GM12865 (cell line): ENCODE data around the gene PCDHGB2.

ENCODE experiments used
- DNase-seq: peaks from one replicate; pipeline ENCODE4 v3.0.0; 2010; ENCODE audit warnings: low read depth
- H3K4me3 ChIP-seq: 2 replicates; pipeline ENCODE4 v1.5.1; 2011; ENCODE audit warnings: mild to moderate bottlenecking, low read depth, low read length, control low read depth
- TF ChIP-seq, protein P1 (sequence below): IDR thresholded peaks from 2 replicates; pipeline ENCODE4 v1.5.1; 2011; ENCODE audit warnings: low read length, control low read depth, low read depth, inconsistent platforms; ENCODE audit not compliant: insufficient read depth; ENCODE audit errors: missing control alignments

PCDHGB2 gene

GRCh38 chr5:141355641-141356040, 4.2 kb upstream of the PCDHGB2 start:
- TF ChIP-seq, protein P1, sequence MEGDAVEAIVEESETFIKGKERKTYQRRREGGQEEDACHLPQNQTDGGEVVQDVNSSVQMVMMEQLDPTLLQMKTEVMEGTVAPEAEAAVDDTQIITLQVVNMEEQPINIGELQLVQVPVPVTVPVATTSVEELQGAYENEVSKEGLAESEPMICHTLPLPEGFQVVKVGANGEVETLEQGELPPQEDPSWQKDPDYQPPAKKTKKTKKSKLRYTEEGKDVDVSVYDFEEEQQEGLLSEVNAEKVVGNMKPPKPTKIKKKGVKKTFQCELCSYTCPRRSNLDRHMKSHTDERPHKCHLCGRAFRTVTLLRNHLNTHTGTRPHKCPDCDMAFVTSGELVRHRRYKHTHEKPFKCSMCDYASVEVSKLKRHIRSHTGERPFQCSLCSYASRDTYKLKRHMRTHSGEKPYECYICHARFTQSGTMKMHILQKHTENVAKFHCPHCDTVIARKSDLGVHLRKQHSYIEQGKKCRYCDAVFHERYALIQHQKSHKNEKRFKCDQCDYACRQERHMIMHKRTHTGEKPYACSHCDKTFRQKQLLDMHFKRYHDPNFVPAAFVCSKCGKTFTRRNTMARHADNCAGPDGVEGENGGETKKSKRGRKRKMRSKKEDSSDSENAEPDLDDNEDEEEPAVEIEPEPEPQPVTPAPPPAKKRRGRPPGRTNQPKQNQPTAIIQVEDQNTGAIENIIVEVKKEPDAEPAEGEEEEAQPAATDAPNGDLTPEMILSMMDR = no peak
- DNase-seq = no peak
- H3K4me3 ChIP-seq = no peak overlapping the region

GRCh38 chr5:141356133-141356532, 3.7 kb upstream of the PCDHGB2 start:
- TF ChIP-seq, protein P1 = no peak
- no peak for DNase-seq
- H3K4me3 ChIP-seq = no peak overlapping the region

- H3K4me3 ChIP-seq = no peak overlapping the region
- TF ChIP-seq, protein P1 = no peak
- DNase-seq = no peak
Measured at GRCh38 chr5:141356950-141357349, 2.8 kb upstream of the PCDHGB2 start.

- no peak overlapping the region for H3K4me3 ChIP-seq
- TF ChIP-seq, protein P1 = no peak
- no peak for DNase-seq
Measured at GRCh38 chr5:141360685-141361084, 891 bp downstream of the PCDHGB2 start.

- H3K4me3 ChIP-seq = no peak overlapping the region
- TF ChIP-seq, protein P1 = no peak
- DNase-seq = no peak
Measured at GRCh38 chr5:141362719-141363118, 2.9 kb downstream of the PCDHGB2 start.

DNA sequence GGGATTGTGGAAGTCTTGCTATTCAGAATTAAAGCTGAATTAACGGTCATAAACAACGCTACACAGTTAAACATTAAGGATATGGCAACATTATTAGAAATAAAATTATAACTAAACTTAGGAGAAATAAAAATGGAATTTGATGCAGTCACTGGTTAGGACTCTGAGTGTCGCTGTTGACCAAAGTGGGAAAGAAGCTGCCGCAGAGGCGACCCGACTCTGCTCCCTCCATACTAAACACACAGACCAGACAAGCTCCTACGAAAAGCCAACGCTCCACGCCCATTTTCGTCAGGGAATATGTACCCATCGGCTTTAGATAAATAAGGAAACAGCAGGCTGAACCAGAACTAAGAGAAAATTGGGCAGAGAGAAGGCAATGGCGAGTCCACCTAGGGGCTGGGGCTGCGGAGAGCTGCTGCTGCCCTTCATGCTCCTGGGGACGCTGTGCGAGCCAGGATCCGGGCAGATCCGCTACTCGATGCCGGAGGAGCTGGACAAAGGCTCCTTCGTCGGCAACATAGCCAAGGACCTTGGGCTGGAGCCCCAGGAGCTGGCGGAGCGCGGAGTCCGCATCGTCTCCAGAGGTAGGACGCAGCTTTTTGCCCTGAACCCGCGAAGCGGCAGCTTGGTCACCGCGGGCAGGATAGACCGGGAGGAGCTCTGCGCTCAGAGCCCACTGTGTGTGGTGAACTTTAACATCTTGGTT, 4.3 kb downstream of the PCDHGB2 start, which contains the start of gene PCDHGA5:
Gene PCDHGA5 (plus strand): TSS at position 211 of the 709 bp plus-strand sequence. CDS start 169 bp downstream, at position 380.
- no peak within 1 kb of the TSS for H3K4me3 ChIP-seq
- TF ChIP-seq, protein P1 = no peak
- no peak for DNase-seq
